Activated CD4-positive, alpha-beta T cell treated with anti-CD3 and anti-CD28 coated beads, Interleukin-2, amount 10 ng/mL, durations not matched to agents 7 days and 5 days (primary cell): ENCODE measurements around the gene BCL2. TPM values are rescaled to one million over a fixed set of nuclear protein-coding genes. Genes with fewer than 3 reads are reported as not detected.

ENCODE experiments used
- CTCF ChIA-PET: fragments of 350-600 bp; sonication (Branson Sonifier 250); formaldehyde crosslinking; loops from one replicate; lab custom pipeline; 2021; ENCODE audit warnings: antibody characterized with exemption; lab: Charles Lee
- POLR2A ChIA-PET: fragments of 350-600 bp; sonication (Branson Sonifier 250); formaldehyde crosslinking; loops from one replicate; lab custom pipeline; 2021; ENCODE audit warnings: antibody characterized with exemption; lab: Charles Lee
- DNase-seq: peaks from one replicate; pipeline ENCODE4 v3.0.0-alpha.2; 2020
- H3K27ac Mint-ChIP-seq: one replicate; pipeline ENCODE4 v1.8.0; 2021; ENCODE audit warnings: mild to moderate bottlenecking, moderate library complexity, mixed read lengths
- H3K27me3 Mint-ChIP-seq: one replicate; pipeline ENCODE4 v1.8.0; 2021; ENCODE audit warnings: mixed read lengths
- H3K36me3 Mint-ChIP-seq: one replicate; pipeline ENCODE4 v1.8.0; 2021; ENCODE audit warnings: low read depth, mixed read lengths
- H3K4me1 Mint-ChIP-seq: one replicate; pipeline ENCODE4 v1.8.0; 2021; ENCODE audit warnings: mixed read lengths
- H3K4me3 Mint-ChIP-seq: one replicate; pipeline ENCODE4 v1.8.0; 2021; ENCODE audit warnings: mild to moderate bottlenecking, moderate library complexity, mixed read lengths
- H3K9me3 Mint-ChIP-seq: one replicate; pipeline ENCODE4 v1.8.0; 2021; ENCODE audit warnings: mixed read lengths
- total RNA-seq, 2 experiments: library from RNA; stranded (reverse); gene quantifications; one replicate each; pipeline ENCODE4 v1.2.3, GENCODE V29; 2021

Gene BCL2
- total RNA-seq, 2 experiments from 2014 or later, result 113 to 119 TPM

DNA sequence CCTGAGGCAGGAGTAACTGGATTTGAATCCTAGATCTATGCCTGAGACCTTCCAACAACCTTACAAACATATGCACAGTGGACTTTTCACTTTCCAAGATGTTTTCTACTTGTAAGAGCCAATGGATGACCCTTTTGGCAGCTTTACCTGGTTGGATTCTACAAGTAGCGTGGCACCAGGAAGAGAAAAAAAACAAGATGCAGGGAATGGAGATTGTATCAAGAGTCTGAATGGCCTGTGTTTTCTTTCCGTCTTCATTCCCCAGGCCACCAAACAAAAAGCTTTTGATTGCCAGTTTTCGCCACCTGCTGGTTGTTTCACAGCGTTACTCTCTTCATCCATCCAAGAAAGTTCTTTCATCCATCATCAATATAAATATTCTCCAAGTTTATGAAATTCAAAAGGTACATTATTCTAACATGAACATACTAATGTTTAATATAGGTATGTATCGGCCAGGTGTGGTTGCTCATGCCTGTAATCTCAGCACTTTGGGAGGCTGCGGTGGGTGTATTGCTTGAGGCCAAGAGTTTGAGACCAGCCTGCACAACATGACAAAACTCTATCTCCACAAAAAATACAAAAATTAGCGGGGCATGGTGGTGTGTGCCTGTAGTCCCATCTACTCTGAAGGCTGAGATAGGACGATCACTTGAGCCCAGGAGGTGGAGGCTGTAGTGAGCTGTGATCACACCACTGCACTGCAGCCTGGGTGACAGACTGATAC is 3.5 kb upstream of the BCL2 start:
- POLR2A ChIA-PET, result interaction anchor here (0.6 kb wide), 2 partner anchors 22 to 173 kb away, joined by 3 to 5 read pairs; no protein-coding TSS in a partner anchor
- H3K9me3 Mint-ChIP-seq, result no peaks in the 10 kb centered on the region
- no peak overlapping the region for H3K27ac Mint-ChIP-seq
- no peaks in the 10 kb centered on the region for H3K27me3 Mint-ChIP-seq
- peaks cover 19% of the 10 kb centered on the region for H3K4me1 Mint-ChIP-seq
- peak; percentile 73 for DNase-seq
- no peak overlapping the region for H3K4me3 Mint-ChIP-seq
- CTCF ChIA-PET, result interaction anchor here (0.5 to 3.9 kb wide), 27 partner anchors 8 to 745 kb away, joined by 3 to 15 read pairs (median 4); no protein-coding TSS in a partner anchor
- peaks cover 13% of the 10 kb centered on the region for H3K36me3 Mint-ChIP-seq

DNA sequence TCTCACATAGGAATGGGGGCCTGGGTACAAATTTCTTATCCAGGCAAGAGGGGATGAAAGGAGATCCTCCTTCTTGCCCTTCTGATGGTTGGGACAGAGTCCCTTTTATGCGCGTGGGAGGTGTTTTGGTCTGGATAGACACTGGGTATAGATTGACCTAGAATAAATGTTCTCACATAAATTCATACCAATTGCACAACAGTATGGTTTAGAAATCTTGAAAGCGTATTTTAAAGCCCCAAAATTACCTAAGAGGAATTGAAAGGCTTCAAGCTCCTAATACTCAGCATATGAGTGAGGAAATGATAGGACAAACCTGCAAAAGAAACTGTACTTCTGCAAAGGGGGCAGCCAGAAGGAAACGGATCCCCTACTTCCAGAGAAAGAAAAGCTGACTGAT is 2.6 kb upstream of the BCL2 start:
- no peaks in the 10 kb centered on the region for H3K9me3 Mint-ChIP-seq
- no peak for DNase-seq
- no peak overlapping the region for H3K27ac Mint-ChIP-seq
- ChIA-PET POLR2A (no interaction called here), CTCF (interaction anchor here (0.5 to 3.9 kb wide), 14 partner anchors 7 to 719 kb away, joined by 3 to 15 read pairs (median 4); no protein-coding TSS in a partner anchor)
- peaks cover 19% of the 10 kb centered on the region for H3K36me3 Mint-ChIP-seq
- H3K27me3 Mint-ChIP-seq, result no peaks in the 10 kb centered on the region
- H3K4me1 Mint-ChIP-seq, result peaks cover 19% of the 10 kb centered on the region
- peak overlapping the region; percentile 25 for H3K4me3 Mint-ChIP-seq

DNA sequence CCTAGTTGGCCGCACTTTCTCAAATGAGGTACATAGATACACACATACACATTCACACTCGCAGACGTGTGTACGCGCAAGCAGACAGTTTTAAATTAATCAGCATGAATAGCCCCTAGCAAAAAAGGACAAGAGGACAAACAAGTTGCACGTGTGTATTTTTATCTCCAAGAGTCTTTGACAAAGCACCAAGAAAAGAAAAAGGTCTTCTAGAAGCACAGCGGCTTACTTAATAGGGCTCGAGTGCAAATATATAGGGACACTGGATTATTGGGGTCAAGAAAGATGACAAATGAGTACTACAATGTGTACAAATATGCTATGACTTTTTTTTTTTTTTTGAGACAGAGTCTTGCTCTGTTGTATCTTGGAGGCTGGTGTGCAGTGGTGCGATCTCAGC is 1.7 kb upstream of the BCL2 start:
- Mint-ChIP-seq H3K4me3 (peak overlapping the region; percentile 81), H3K9me3 (no peaks in the 10 kb centered on the region), H3K36me3 (peaks cover 28% of the 10 kb centered on the region), H3K4me1 (peaks cover 21% of the 10 kb centered on the region), H3K27me3 (no peaks in the 10 kb centered on the region), H3K27ac (peak overlapping the region; percentile 91)
- CTCF ChIA-PET, result interaction anchor here (0.9 to 1.6 kb wide), 3 partner anchors 11 to 328 kb away, joined by 3 to 4 read pairs (median 3); no protein-coding TSS in a partner anchor
- POLR2A ChIA-PET, result no interaction called here
- no peak for DNase-seq

DNA sequence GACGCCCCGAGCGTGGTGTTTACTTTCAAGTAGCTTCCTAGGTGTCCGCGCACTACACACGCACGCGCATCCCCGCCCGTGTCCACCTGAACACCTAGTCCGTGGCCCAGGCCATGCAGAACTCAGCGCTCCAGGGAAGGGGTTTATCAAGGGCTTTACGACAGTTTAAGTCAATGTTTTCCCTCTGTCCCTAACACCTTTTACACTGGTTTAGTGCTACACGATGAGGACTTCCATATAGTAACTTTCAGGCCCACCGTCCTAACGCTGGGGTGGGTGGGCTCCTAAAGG is 1.4 kb upstream of the BCL2 start:
- POLR2A ChIA-PET, result no interaction called here
- no peaks in the 10 kb centered on the region for H3K27me3 Mint-ChIP-seq
- H3K4me1 Mint-ChIP-seq, result peaks cover 22% of the 10 kb centered on the region
- no peaks in the 10 kb centered on the region for H3K9me3 Mint-ChIP-seq
- peak overlapping the region; percentile 81 for H3K4me3 Mint-ChIP-seq
- H3K27ac Mint-ChIP-seq, result peak overlapping the region; percentile 91
- DNase-seq, result peak; percentile 49
- CTCF ChIA-PET, result interaction anchor here (0.9 kb wide), 1 partner anchor 107 kb away, joined by 3 read pairs; no protein-coding TSS in a partner anchor
- H3K36me3 Mint-ChIP-seq, result peaks cover 32% of the 10 kb centered on the region

DNA sequence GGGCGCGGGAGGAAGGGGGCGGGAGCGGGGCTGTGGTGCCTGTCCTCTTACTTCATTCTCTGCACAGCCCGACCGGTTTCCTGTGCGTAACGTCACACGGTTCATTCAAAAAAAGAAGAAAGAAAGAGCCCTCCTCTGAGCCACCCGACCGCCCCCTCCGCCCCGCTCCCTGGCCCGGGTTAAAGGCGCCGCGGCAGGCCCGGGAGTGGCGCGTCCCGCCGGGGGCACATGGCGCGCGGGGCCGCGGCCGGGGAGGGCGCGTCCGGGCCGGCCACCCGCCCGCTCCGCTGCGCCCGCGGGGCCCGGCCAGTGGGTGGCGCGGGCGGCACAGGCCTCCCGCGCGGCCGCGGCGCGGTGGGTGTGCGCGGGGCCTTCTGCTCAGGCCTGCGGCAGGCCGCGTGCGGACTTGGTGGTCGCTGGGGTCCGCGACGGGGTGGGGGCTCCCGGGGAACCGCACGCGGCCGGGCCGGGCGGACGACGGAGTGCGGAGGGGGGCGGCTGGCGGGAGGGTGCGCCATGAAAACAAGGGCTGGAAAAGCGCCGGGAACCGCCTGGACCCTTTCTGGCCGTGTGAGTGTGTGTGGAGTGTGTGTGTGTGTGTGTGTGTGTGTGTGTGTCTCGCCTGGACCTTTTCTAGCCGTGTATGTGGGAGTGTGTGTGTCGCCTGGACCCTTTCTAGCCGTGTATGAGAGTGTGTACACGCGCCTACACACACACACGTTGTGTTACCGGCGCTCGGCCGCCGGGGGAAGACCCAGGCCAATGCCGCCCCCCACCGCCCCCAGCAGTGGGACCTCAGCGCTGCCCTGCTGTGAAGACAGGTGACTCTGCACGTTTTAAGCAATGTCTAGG is 780 bp upstream of the BCL2 start:
- Mint-ChIP-seq H3K36me3 (peaks cover 35% of the 10 kb centered on the region), H3K4me1 (peaks cover 26% of the 10 kb centered on the region), H3K9me3 (no peaks in the 10 kb centered on the region), H3K27ac (peak overlapping the region; percentile 91), H3K27me3 (no peaks in the 10 kb centered on the region), H3K4me3 (peak overlapping the region; percentile 99)
- ChIA-PET POLR2A (no interaction called here), CTCF (interaction anchor here (0.9 to 3.4 kb wide), 3 partner anchors 107 to 165 kb away, joined by 3 to 37 read pairs (median 8); no protein-coding TSS in a partner anchor)
- DNase-seq, result peak; percentile 92

DNA sequence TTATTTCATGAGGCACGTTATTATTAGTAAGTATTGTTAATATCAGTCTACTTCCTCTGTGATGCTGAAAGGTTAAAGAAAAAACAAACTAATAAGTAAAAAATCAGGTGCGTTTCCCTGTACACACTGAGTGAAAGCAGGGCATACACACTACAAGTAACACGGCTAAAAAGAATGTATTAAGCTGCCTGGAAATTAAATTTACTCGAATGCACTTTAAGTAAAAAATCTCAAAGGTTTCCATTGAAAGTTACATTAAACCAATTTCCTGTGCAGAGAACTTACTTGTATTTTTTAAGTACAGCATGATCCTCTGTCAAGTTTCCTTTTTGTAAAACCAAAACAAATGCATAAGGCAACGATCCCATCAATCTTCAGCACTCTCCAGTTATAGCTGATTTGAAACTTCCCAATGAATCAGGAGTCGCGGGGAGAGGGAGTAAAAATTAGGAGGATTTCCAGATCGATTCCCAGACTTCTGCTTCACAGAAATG is 633 bp downstream of the BCL2 start:
- peaks cover 49% of the 10 kb centered on the region for H3K36me3 Mint-ChIP-seq
- no peak for DNase-seq

DNA sequence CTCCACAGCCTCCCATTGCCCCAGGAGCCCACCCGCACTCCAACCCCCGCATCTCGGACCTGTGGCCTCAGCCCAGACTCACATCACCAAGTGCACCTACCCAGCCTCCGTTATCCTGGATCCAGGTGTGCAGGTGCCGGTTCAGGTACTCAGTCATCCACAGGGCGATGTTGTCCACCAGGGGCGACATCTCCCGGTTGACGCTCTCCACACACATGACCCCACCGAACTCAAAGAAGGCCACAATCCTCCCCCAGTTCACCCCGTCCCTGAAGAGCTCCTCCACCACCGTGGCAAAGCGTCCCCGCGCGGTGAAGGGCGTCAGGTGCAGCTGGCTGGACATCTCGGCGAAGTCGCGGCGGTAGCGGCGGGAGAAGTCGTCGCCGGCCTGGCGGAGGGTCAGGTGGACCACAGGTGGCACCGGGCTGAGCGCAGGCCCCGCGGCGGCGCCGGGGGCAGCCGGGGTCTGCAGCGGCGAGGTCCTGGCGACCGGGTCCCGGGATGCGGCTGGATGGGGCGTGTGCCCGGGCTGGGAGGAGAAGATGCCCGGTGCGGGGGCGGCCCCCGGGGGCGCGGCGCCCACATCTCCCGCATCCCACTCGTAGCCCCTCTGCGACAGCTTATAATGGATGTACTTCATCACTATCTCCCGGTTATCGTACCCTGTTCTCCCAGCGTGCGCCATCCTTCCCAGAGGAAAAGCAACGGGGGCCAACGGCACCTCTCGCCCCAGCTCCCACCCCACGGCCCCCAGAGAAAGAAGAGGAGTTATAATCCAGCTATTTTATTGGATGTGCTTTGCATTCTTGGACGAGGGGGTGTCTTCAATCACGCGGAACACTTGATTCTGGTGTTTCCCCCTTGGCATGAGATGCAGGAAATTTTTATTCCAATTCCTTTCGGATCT is 1.3 kb downstream of the BCL2 start:
- H3K36me3 Mint-ChIP-seq, result peaks cover 55% of the 10 kb centered on the region
- H3K27me3 Mint-ChIP-seq, result no peaks in the 10 kb centered on the region
- DNase-seq, result peak; percentile 88
- H3K4me1 Mint-ChIP-seq, result peaks cover 47% of the 10 kb centered on the region
- peak overlapping the region; percentile 96 for H3K27ac Mint-ChIP-seq
- peak overlapping the region; percentile 99 for H3K4me3 Mint-ChIP-seq
- POLR2A ChIA-PET, result interaction anchor here (0.6 kb wide), 1 partner anchor 194 kb away, joined by 3 read pairs; no protein-coding TSS in a partner anchor
- CTCF ChIA-PET, result interaction anchor here (0.5 to 3.4 kb wide), 55 partner anchors 11 to 773 kb away, joined by 3 to 37 read pairs (median 4); partner anchors contain the start of gene KDSR
- no peaks in the 10 kb centered on the region for H3K9me3 Mint-ChIP-seq

More for the DNA sequence above, 633 bp downstream of the BCL2 start:
- CTCF ChIA-PET, result interaction anchor here (0.6 to 3.4 kb wide), 24 partner anchors 12 to 218 kb away, joined by 3 to 37 read pairs (median 5); partner anchors contain the start of gene KDSR
- H3K4me1 Mint-ChIP-seq, result peaks cover 40% of the 10 kb centered on the region
- H3K27me3 Mint-ChIP-seq, result no peaks in the 10 kb centered on the region
- POLR2A ChIA-PET, result no interaction called here
- H3K4me3 Mint-ChIP-seq, result peak overlapping the region; percentile 99
- no peaks in the 10 kb centered on the region for H3K9me3 Mint-ChIP-seq
- H3K27ac Mint-ChIP-seq, result peak overlapping the region; percentile 96

DNA sequence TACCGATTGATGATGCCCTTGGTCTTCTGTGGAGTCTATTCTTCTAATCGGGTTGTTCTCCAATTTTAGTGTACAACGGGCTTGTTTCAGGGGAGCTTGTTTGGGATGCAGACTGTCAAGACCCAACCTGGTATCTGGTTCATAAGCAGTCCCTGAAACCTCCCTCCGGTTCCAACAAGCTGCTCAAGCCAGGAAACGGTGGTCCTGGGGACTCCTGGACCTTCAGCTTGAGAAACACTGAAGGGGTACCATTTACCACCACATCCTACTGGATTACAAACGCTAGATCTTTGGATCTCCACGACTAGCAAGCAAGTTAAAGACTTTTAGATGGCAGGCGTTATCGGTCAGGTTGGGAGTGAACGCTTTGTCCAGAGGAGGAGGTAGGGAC is 2.0 kb downstream of the BCL2 start:
- CTCF ChIA-PET, result interaction anchor here (0.8 to 3.4 kb wide), 43 partner anchors 11 to 305 kb away, joined by 3 to 37 read pairs (median 5); partner anchors contain the start of gene KDSR
- Mint-ChIP-seq H3K36me3 (peaks cover 60% of the 10 kb centered on the region), H3K9me3 (no peaks in the 10 kb centered on the region), H3K4me1 (peaks cover 47% of the 10 kb centered on the region), H3K27ac (peak overlapping the region; percentile 89), H3K27me3 (no peaks in the 10 kb centered on the region), H3K4me3 (peak overlapping the region; percentile 99)
- no peak for DNase-seq
- POLR2A ChIA-PET, result interaction anchor here (0.6 kb wide), 1 partner anchor 183 kb away, joined by 3 read pairs; no protein-coding TSS in a partner anchor

DNA sequence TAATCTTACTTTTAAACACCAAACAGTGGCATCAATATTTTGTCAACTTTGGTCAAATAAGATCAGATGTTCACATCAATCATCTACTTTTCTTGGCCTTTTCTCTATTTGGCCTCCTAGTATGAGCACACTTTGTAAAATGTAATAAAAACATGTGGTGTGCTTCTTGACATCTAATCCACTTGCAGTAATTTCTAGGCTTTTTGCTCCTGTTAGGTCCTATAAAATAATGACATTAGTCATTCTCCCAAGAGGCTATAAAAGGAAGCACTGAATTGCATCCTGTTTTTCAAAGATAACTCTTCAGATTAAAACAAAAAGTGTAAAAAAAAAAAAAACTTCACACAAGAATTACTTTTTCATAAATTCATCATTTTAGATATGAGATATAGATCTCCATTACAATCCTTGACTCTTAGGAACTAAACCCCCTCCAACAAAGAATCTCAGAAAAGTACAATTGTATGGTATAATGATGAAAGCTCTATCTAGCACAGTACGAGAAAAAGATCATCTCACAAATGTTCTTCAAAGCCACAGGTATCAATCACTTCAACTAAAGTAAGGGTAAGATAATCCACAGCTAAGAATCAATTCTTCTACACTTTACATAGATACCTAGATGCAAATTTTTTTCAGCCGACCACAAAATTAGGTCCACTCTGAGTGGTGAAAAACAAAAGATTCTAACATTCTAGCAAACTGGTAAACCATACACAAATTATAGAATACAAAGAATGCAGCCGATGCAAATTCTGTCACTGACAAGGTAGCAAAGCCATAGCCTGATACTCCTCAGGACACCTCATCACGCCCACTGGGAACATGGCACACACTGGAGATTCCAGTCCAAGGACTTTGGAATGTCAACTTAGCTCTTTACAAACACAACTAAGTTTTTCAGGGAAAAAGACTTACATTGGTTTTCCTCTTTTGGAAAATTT is 2.7 kb downstream of the BCL2 start:
- H3K4me1 Mint-ChIP-seq, result peaks cover 47% of the 10 kb centered on the region
- ChIA-PET POLR2A (interaction anchor here (0.6 kb wide), 1 partner anchor 182 kb away, joined by 3 read pairs; no protein-coding TSS in a partner anchor), CTCF (interaction anchor here (0.9 to 3.4 kb wide), 25 partner anchors 10 to 301 kb away, joined by 3 to 37 read pairs (median 6); no protein-coding TSS in a partner anchor)
- H3K27me3 Mint-ChIP-seq, result no peaks in the 10 kb centered on the region
- DNase-seq, result no peak
- peak overlapping the region; percentile 99 for H3K4me3 Mint-ChIP-seq
- H3K27ac Mint-ChIP-seq, result peak overlapping the region; percentile 89
- H3K36me3 Mint-ChIP-seq, result peaks cover 66% of the 10 kb centered on the region
- H3K9me3 Mint-ChIP-seq, result no peaks in the 10 kb centered on the region

DNA sequence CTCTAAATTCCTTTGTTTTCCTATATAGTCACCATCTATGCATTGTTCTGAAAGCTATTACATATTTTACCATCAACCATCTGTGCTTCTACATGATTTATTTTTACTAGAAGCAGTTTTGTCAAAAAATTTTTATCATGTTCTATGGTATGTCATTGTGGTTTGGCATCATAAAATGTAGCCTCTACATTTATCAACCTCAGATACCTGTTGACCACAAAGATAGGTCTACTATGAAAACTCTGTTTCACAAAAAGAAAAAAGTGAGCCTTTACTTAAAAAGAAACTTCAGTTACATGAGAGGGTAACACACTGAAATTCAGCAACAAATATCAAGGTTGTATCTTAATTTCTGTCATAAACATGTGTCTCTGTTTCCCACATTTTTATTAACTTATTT is 3.7 kb downstream of the BCL2 start:
- H3K36me3 Mint-ChIP-seq, result peaks cover 74% of the 10 kb centered on the region
- peak overlapping the region; percentile 99 for H3K4me3 Mint-ChIP-seq
- ChIA-PET POLR2A (no interaction called here), CTCF (interaction anchor here (0.8 to 1.1 kb wide), 2 partner anchors 18 to 119 kb away, joined by 3 read pairs; no protein-coding TSS in a partner anchor)
- H3K4me1 Mint-ChIP-seq, result peaks cover 51% of the 10 kb centered on the region
- H3K9me3 Mint-ChIP-seq, result no peaks in the 10 kb centered on the region
- H3K27me3 Mint-ChIP-seq, result no peaks in the 10 kb centered on the region
- no peak for DNase-seq
- peak overlapping the region; percentile 70 for H3K27ac Mint-ChIP-seq
